GM13976 (cell line): ENCODE measurements around the gene ZBTB48.
A peak's percentile ranks its signal among the peaks of the same experiment; 100 is the strongest.

ENCODE experiments used
- DNase-seq: peaks from one replicate; pipeline ENCODE4 v3.0.0; 2012; ENCODE audit warnings: low spot score
- in situ Hi-C: fragments of 300-500 bp; cut with MboI; formaldehyde crosslinking; loops from one replicate; pipeline ENCODE4 v1.12.0; 2022; ENCODE audit warnings: low sequenced_read_pairs, mixed read lengths, inconsistent platforms; ENCODE audit not compliant: unreplicated experiment
- TF ChIP-seq, protein P1 (sequence below): IDR thresholded peaks from 2 replicates; pipeline ENCODE4 v1.5.1; 2012; ENCODE audit warnings: borderline replicate concordance, mild to moderate bottlenecking; ENCODE audit not compliant: insufficient read depth; ENCODE audit errors: extremely low read depth, missing control alignments, control extremely low read depth

ZBTB48 gene

DNA sequence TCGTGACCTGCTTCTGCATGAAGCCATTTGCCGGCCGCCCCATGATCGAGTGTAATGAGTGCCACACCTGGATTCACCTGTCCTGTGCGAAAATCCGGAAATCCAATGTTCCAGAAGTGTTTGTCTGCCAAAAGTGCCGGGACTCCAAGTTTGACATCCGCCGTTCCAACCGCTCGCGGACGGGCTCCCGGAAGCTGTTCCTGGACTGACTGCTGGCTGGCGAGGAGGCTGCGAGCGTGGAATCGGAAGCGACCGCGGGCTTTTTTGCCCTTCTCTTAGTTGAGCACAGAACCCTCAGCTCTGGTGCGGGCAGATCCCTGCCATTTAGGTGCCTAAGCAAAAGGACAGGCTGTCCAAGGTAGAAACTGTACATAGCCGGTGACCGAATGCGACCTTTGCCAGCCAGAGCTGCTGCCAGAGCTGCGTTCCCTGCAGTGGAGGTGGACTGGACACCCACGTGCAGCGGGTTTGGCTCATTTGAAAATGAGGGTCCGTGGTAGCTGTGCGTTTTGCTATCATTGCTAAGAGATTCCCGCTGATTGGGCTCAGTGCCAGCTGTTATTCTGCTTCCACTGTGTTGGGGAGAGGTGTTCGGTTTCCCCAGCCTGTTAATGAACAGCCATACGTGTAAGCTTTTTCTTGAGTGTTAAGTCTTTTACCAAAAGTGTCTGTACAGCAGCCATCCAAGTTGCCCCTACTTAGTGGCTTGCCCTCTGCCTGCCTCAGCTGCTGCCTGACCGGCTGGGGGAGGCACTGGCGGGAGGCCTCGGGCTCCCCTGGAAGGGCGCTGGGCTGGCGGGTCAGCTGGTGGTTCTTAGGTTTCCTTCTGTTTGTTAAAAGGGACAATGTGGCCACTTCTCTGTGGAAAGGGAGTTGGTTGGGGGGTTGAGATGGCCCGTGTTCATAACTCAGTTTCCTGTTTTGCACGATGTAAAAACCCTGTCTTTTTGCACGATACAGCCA is 41.9 kb downstream of the ZBTB48 start:
- TF ChIP-seq, protein P1, sequence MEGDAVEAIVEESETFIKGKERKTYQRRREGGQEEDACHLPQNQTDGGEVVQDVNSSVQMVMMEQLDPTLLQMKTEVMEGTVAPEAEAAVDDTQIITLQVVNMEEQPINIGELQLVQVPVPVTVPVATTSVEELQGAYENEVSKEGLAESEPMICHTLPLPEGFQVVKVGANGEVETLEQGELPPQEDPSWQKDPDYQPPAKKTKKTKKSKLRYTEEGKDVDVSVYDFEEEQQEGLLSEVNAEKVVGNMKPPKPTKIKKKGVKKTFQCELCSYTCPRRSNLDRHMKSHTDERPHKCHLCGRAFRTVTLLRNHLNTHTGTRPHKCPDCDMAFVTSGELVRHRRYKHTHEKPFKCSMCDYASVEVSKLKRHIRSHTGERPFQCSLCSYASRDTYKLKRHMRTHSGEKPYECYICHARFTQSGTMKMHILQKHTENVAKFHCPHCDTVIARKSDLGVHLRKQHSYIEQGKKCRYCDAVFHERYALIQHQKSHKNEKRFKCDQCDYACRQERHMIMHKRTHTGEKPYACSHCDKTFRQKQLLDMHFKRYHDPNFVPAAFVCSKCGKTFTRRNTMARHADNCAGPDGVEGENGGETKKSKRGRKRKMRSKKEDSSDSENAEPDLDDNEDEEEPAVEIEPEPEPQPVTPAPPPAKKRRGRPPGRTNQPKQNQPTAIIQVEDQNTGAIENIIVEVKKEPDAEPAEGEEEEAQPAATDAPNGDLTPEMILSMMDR = no peak
- in situ Hi-C loops = no loop called here
- DNase-seq = no peak

DNA sequence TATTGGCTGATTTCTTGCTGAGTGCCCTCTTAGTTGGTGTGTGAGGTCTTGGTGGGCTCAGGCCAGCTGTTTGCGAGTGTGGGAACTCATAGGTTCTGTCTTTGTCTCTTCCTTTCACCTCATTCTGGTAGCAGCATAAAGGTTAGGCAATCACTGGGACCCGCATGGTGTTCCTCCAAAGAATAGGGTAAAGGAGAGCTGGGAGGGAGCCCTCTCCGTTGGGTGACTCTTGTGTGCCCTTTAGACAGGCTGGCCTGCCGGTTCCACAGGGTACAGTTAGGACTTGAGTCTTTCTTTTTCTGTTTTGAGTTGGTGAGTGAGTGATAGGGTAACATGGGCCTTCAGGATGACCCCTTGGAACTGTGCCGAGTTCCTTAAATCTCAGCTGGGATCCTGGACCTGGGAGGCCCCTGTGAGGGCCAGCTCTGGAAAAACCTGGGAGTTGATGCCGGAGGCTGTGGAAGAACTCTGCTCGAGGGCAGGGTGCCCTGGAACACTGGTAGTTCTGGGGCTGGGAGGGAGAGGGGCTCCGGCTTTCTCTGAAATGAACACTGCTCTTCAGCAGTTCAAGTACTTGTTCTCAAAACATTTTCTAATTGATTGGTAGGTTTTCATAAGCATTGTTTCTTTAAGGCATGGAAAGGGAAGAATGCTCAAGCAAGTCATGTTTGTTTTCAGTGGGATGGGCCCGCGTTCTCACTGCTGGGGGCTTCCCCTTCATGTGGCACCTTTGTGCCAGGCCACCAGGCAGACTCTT is 42.8 kb downstream of the ZBTB48 start:
- TF ChIP-seq, protein P1 = no peak
- no peak for DNase-seq
- in situ Hi-C loops = no loop called here

DNA sequence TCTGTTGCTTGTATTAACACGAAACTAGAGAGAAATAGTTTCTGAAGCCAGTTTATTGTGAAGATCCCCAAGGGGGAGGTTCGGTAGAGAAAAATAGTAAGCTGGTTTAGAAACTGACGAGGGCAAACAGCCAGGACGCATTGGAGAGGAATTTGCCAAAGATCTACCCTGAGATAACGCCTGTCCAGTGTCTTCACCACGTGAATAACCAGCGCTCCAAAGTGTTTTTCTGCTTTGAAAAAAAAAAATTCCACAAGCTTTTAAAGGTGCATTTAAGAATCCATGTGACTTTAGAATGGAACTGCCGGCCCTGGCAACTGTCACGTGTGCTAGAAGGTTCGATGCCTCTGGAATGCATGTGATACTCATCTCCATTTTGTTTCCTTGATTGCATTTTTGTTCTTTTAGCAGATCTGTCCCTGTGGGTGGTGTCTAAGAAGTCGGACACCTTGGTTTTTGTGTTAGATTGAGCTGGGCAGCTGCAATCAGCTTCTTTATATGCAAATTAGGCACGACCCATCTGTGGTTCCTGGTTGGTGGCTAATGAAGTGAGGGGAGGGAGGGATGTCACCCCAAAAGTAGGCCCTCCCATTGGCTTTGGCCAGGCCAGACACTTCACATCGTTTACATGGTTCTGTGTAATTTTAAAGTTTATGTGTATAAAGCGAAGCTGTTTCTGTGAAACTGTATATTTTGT is 43.6 kb downstream of the ZBTB48 start:
- DNase-seq = no peak
- TF ChIP-seq, protein P1 = no peak
- in situ Hi-C loops = no loop called here

DNA sequence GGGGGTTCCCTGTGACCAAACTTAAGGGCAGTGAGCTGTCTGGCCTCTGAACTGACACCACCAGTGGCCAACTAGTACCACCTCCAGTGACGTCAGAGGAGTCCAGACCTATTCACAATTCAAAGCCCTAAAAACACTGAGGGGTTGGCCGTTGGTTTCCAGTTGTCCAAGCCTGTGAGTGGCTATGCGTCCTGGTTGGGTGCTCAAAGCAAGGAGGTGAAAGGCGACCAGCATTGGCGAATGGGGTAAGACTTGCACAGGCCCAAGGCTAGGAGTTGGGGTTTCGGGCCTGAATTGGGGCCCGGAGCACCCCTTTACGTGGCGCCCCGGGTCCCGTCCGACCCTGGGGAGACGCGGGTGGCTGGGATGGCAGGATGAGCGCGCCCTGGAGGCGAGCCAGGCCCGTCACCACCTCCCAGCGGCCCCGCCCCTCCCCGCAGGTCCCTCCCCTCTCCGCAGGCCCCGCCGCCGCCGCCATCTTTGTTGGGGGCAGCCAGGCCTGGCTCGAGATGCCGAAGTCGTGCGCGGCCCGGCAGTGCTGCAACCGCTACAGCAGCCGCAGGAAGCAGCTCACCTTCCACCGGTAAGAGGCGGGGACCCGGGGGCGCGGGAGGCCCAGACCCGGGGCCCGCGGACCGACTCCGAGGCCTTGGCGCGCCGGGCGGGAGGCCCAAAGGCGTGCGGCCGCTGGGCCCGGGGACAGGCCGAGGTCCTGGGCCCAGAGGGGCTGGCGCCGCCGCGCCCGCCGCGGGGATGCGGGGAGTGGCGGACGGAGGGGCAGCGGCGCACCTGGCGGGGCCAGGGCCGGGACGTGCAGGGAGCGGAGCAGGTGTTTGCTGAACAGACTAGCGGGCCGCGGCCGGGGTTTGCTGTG is 45.2 kb downstream of the ZBTB48 start, which contains the start of gene THAP3:
Gene THAP3, plus strand, starts transcription at position 159 of the 874 bp plus-strand sequence. Its CDS starts 351 bp downstream, at position 510.
- in situ Hi-C loops = no loop called here
- TF ChIP-seq, protein P1 = peak; percentile 22
- DNase-seq = peak; percentile 95

DNA sequence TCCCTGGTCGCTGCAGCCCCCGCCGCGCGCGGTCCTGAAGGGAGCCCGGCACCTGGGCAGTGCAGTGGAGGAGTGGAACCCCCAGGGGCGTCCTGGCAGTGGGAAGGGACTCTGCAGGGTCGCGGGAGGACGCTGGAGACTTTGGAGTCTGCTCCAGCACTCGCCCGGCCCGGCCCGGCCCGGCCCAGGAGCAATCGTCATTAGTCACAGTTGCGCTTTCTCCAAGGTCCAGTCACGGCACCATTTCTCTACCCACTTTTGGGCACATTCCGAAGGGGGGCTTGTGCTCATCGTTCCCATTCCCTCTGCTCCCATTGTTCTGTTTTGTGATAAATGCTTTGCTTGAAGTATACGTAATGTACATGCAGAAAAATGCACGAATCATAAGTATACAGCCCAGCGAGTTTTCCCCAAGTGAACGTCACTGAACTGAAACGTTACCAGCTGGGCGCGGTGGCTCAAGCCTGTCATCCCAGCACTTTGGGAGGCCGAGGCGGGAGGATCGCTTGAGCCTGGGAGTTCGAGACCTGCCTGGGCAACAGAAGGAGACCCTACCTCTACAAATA is 45.9 kb downstream of the ZBTB48 start:
- in situ Hi-C loops = no loop called here
- TF ChIP-seq, protein P1 = no peak
- no peak for DNase-seq
